ENCODE measurements around the gene ATOH8.

ATOH8 gene, protein sequence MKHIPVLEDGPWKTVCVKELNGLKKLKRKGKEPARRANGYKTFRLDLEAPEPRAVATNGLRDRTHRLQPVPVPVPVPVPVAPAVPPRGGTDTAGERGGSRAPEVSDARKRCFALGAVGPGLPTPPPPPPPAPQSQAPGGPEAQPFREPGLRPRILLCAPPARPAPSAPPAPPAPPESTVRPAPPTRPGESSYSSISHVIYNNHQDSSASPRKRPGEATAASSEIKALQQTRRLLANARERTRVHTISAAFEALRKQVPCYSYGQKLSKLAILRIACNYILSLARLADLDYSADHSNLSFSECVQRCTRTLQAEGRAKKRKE

DNA sequence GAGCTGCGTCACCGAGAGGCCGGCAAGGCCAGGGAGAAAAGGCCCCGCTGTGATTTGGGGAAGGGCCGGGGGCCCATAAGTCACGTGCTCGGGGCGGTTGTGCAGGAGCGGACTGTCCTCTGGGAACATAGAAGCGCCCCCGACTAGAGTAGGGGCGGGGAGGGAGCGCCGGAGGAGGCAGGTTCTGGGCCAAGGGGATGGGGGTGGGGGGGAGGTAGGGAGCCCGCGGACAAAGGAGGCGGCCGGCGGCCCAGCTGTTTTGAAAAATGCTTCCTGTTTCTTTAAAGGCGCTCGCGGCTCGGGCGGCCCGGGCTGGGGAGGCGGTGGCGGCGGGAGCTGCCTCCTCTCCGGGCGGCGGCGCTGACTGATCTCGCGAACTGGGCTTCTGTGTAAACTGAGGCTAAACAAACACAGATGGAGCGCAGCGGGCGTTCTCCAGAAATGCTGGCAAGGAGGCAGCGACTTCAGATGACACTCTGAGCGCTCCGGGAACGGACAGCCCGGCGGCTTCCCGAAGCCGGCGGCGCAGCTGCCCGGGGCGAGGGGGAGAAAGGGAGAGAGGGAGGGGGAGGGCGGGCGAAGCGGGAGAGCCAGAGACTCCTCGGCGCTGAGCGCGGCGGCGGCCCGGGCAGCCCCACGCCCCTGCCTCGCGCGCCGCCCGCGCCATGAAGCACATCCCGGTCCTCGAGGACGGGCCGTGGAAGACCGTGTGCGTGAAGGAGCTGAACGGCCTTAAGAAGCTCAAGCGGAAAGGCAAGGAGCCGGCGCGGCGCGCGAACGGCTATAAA is at the start of gene ATOH8:
Gene ATOH8 (plus strand): TSS at position 467 of the 788 bp plus-strand sequence. CDS start 199 bp downstream, at position 666.
- peaks cover 4% of the 10 kb centered on the region; the same call in 1 of the 2 replicates for H3K4me1 ChIP-seq (ENCODE audit: insufficient read depth, low read length)
- peak within 1 kb of the TSS; percentile 82 for H3K4me3 ChIP-seq (ENCODE audit: low read length)
- no peaks in the 10 kb centered on the region for H3K9me3 ChIP-seq (ENCODE audit: insufficient read depth, low read depth, low read length)
- H3K36me3 ChIP-seq (ENCODE audit: insufficient read depth, low read depth, low read length) = no peaks in the 10 kb centered on the region
- no peak within 1 kb of the TSS for H3K27ac ChIP-seq (ENCODE audit: low read length)
- H3K27me3 ChIP-seq (ENCODE audit: insufficient read depth, low read length) = peaks cover 85% of the 10 kb centered on the region
- H3K9ac ChIP-seq (ENCODE audit: low read depth, low read length) = peak within 1 kb of the TSS; percentile 53; the same call in 1 of the 2 replicates

DNA sequence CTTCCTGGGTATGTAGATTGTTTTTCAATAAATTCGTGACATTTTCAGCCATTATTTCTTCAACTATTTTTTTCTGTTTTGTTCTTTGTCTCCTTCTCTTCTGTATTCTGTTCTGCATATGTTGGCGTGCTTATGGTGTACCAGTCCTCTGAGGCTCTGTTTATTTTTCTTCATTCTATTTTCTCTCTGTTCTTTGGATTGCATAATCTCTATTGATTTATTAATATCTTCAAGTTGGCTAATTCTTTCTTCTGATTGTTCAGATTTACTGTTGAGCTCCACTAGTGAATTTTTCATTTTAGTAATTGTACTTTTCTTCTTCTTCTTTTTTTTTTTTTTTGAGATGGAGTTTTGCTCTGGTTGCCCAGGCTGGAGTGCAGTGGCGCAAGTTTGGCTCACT is 49.8 kb upstream of the ATOH8 start:
- H3K9ac ChIP-seq (ENCODE audit: low read depth, low read length) = no peak overlapping the region
- H3K4me1 ChIP-seq (ENCODE audit: insufficient read depth, low read length) = peaks cover 17% of the 10 kb centered on the region
- H3K27me3 ChIP-seq (ENCODE audit: insufficient read depth, low read length) = peaks cover 9% of the 10 kb centered on the region
- no peaks in the 10 kb centered on the region for H3K36me3 ChIP-seq (ENCODE audit: insufficient read depth, low read depth, low read length)
- H3K27ac ChIP-seq (ENCODE audit: low read length) = no peak overlapping the region
- no peaks in the 10 kb centered on the region for H3K9me3 ChIP-seq (ENCODE audit: insufficient read depth, low read depth, low read length)
- no peak overlapping the region for H3K4me3 ChIP-seq (ENCODE audit: low read length)

DNA sequence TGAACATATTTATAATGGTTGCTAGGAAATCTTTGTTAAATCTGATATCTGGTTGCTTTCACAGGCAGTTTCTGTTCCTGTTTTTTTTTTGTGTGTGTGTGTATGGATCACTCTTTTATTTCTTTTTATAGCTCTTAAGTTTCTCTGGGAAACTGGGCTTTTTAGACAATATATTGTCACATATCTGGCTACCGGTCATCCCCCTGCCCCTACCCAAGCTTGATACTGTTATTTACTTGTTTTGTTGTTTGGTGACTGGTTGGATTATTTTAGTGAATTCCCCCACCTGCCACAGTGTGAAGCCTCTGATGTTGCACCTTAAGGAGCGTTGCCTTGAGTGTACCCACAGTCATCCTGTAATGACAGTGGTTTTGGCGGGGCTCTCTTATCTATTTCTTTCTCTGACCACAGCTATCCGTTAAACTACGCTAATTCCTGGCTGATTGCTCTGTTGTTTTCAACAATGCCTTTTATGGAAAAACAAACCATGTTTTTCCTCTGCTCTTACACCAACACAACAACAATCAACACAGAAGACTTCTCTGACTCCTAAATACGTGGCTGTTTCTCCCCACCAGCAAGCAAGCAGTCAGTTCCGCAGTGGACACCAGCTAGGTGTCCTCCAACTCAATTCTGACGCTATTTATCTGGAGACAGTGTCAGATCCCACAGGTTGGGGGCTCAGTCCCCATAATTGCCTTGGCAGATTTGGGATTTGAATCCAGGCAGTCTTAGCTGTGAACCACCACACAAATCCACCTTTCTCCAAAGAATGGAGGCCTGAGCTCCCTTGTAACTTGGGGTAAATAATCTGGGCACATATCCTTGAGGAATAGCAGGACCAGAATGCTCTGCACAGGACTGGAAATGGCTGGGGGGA is 48.8 kb upstream of the ATOH8 start:
- no peak overlapping the region for H3K4me3 ChIP-seq (ENCODE audit: low read length)
- H3K4me1 ChIP-seq (ENCODE audit: insufficient read depth, low read length) = peaks cover 17% of the 10 kb centered on the region
- H3K9ac ChIP-seq (ENCODE audit: low read depth, low read length) = no peak overlapping the region
- no peaks in the 10 kb centered on the region for H3K36me3 ChIP-seq (ENCODE audit: insufficient read depth, low read depth, low read length)
- no peaks in the 10 kb centered on the region for H3K9me3 ChIP-seq (ENCODE audit: insufficient read depth, low read depth, low read length)
- H3K27me3 ChIP-seq (ENCODE audit: insufficient read depth, low read length) = peaks cover 9% of the 10 kb centered on the region
- H3K27ac ChIP-seq (ENCODE audit: low read length) = no peak overlapping the region

DNA sequence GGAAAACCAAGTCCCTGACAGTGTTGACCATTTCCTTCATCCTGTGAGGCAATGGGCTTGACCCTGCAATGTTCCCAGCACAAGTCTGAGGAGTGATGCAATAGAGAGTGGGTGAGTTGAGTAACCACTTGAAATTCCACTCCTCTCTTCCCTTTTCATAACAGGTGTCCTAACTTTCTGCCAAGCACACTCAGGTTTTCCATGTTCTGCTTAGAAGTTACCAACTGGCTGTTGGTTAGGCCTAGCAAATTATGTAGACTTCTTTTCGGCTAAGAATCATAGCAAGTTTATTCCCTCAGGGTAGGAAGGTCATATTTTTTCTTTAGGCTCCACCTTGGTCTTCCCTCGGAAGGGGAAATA is 48.1 kb upstream of the ATOH8 start:
- H3K36me3 ChIP-seq (ENCODE audit: insufficient read depth, low read depth, low read length) = no peaks in the 10 kb centered on the region
- no peak overlapping the region for H3K4me3 ChIP-seq (ENCODE audit: low read length)
- H3K4me1 ChIP-seq (ENCODE audit: insufficient read depth, low read length) = peaks cover 17% of the 10 kb centered on the region
- H3K9ac ChIP-seq (ENCODE audit: low read depth, low read length) = no peak overlapping the region
- no peak overlapping the region for H3K27ac ChIP-seq (ENCODE audit: low read length)
- H3K9me3 ChIP-seq (ENCODE audit: insufficient read depth, low read depth, low read length) = no peaks in the 10 kb centered on the region
- peaks cover 9% of the 10 kb centered on the region for H3K27me3 ChIP-seq (ENCODE audit: insufficient read depth, low read length)

DNA sequence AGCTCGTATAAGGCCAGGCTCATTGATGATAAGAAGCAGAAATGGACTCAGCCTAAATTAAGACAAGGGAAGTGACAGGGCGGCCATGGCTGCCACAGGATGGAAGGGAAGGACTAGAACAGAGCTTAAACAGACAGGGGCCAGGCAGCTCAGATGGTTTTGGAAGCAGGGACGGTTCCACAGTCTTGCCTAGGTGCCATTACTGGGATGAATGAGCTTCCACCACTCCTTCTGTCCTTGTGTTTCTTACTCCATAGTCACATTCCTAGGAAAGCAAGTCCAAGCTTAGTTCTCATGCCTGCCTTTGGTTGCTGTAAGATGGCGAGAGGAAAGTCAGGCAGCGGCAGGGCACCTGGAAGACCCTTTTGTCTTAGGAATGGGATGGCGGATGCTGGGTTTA is 47.7 kb upstream of the ATOH8 start:
- peaks cover 14% of the 10 kb centered on the region for H3K4me1 ChIP-seq (ENCODE audit: insufficient read depth, low read length)
- no peak overlapping the region for H3K27ac ChIP-seq (ENCODE audit: low read length)
- H3K36me3 ChIP-seq (ENCODE audit: insufficient read depth, low read depth, low read length) = no peaks in the 10 kb centered on the region
- H3K9ac ChIP-seq (ENCODE audit: low read depth, low read length) = no peak overlapping the region
- peaks cover 9% of the 10 kb centered on the region for H3K27me3 ChIP-seq (ENCODE audit: insufficient read depth, low read length)
- H3K9me3 ChIP-seq (ENCODE audit: insufficient read depth, low read depth, low read length) = no peaks in the 10 kb centered on the region
- no peak overlapping the region for H3K4me3 ChIP-seq (ENCODE audit: low read length)

DNA sequence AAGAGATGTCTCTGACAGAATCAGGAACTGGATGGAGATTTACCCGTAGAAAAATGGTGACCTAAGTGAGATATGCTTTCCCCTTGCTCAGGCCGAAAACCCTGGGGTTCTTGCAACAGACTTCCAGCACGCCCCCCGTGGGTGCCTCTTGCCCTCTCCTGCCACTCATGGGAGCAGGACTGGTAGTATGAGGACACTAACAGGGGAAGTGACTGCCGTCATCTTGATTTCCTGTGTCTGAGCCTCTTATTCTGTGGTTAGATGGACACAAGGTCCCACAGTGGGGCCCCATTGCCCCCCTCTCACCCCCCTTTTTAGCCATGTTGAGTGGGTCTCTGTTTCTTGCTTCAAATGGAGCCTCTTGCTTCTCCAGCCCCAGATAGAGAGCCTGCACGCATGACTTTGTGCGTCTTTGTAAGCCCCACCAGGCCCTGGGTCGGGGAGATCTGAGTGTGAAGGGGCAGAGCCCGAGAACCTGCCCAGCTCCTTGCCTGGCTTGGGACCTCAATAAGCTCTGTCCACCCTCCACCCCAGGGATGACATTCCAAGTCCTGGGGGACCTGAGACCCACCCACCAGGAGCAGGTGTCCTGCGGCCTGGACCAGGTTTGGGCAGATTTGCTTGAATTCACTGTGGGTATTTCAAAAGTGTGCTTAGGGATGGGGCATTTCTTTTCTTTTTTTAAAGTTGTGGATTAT is 47.0 kb upstream of the ATOH8 start:
- Histone ChIP-seq H3K9me3 (ENCODE audit: insufficient read depth, low read depth, low read length) (no peaks in the 10 kb centered on the region), H3K27ac (ENCODE audit: low read length) (no peak overlapping the region), H3K4me3 (ENCODE audit: low read length) (no peak overlapping the region), H3K27me3 (ENCODE audit: insufficient read depth, low read length) (peaks cover 9% of the 10 kb centered on the region), H3K36me3 (ENCODE audit: insufficient read depth, low read depth, low read length) (no peaks in the 10 kb centered on the region), H3K9ac (ENCODE audit: low read depth, low read length) (no peak overlapping the region), H3K4me1 (ENCODE audit: insufficient read depth, low read length) (peaks cover 12% of the 10 kb centered on the region)

DNA sequence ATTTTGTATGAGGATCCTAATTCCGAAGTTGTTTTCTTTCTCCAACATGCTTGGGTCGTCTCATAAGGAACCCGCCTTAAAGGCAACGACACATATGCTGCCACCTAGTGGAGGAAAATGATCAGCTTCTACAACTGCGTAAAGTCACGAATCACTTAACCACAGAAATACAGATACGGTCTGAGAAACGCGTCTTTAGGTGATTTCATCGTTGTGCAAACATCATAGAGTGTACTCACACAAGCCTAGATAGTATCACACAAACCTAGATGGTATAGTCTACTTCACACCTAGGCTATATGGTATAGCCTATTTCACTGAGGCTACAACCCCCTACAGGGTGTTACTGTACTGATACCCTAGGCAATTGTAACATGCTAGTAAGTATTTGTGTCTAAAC is 46.5 kb upstream of the ATOH8 start:
- Histone ChIP-seq H3K4me1 (ENCODE audit: insufficient read depth, low read length) (peaks cover 7% of the 10 kb centered on the region), H3K27ac (ENCODE audit: low read length) (no peak overlapping the region), H3K36me3 (ENCODE audit: insufficient read depth, low read depth, low read length) (no peaks in the 10 kb centered on the region), H3K27me3 (ENCODE audit: insufficient read depth, low read length) (peaks cover 9% of the 10 kb centered on the region), H3K4me3 (ENCODE audit: low read length) (no peak overlapping the region), H3K9me3 (ENCODE audit: insufficient read depth, low read depth, low read length) (no peaks in the 10 kb centered on the region), H3K9ac (ENCODE audit: low read depth, low read length) (no peak overlapping the region)

DNA sequence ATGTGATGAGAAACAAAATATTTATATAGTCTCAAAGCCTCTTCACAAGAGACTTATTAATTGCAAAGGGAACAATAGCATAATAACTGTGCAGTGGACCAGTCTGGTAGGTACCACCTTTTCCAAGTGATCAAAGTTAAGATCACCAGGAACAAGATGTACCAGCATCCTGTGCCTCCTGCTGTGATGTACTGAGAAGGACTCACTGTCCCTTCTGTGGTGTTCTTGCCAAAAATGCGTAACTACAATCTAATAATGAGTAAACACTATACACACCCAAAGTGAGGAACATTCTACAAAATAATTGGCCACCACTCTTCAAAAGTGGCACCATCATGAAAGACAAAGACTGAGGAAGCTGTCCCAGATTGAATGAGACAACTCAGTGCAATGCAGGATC is 45.1 kb upstream of the ATOH8 start:
- Histone ChIP-seq H3K4me1 (ENCODE audit: insufficient read depth, low read length) (no peaks in the 10 kb centered on the region; the same call in 1 of the 2 replicates), H3K36me3 (ENCODE audit: insufficient read depth, low read depth, low read length) (no peaks in the 10 kb centered on the region), H3K27me3 (ENCODE audit: insufficient read depth, low read length) (peaks cover 9% of the 10 kb centered on the region), H3K27ac (ENCODE audit: low read length) (no peak overlapping the region), H3K9me3 (ENCODE audit: insufficient read depth, low read depth, low read length) (no peaks in the 10 kb centered on the region), H3K9ac (ENCODE audit: low read depth, low read length) (no peak overlapping the region), H3K4me3 (ENCODE audit: low read length) (no peak overlapping the region)

DNA sequence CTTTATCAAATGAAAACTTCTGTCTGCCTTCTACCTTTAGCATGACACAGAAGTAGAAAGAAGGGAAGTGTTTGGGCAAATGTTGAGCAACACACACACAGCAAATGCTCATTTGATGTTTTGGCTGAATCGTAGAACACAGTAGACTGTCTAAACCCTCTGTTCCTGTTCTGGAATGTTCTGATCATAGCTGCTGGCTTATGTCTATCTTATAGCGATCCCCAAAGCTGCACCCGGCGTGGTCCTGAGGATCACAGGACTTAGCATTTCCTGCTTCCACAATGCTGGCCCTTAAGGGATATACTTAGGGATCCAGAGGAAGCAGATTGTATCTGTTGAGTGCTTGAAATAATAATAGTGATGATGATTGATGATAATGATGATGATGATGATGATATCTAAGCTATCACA is 44.4 kb upstream of the ATOH8 start:
- H3K27ac ChIP-seq (ENCODE audit: low read length) = no peak overlapping the region
- H3K27me3 ChIP-seq (ENCODE audit: insufficient read depth, low read length) = peaks cover 9% of the 10 kb centered on the region
- H3K4me1 ChIP-seq (ENCODE audit: insufficient read depth, low read length) = no peaks in the 10 kb centered on the region; the same call in 1 of the 2 replicates

DNA sequence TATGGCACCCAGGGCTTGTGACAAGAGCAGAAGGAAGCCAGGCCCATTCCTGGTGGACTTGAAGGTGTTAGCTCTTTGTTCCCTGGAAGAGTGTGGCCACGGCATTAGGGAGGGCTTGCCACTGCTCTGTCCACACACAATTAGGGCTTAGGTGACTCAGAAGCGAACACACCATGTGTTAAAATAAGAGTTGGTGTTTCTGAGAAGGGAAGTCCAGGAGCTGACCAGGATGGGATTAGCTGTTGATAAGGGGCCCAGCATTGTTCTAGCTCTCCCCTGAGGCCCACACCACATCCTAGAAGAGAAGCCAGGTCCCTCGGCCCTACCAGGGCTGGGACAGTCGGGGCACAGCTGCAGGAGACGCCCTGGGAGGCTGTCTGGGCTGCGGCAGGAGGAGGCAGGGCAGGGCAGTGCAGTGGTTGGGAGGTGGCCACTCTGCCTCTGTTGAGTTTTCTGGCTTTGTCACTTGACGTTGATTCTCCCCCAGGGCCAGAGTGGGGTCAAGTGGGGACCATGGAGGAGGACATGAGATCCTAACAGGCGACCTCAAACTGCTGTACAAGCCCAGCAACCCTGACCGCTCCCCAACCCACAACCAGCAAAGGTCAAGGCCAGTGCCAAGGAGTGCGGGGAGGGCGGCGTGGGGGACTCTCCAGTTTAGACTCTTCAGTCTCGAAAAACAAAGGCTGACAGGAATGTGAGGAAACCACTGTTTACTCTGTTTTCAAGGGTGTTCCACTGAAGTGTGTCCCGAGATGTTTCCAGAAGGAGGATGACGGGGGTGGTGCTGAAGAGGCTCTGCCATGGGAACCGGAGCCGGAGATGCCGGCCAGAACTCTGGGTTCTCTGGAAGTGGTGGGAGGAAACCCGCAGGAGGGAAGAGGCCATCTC is 42.9 kb upstream of the ATOH8 start:
- no peaks in the 10 kb centered on the region for H3K9me3 ChIP-seq (ENCODE audit: insufficient read depth, low read depth, low read length)
- peaks cover 9% of the 10 kb centered on the region for H3K27me3 ChIP-seq (ENCODE audit: insufficient read depth, low read length)
- H3K4me3 ChIP-seq (ENCODE audit: low read length) = no peak overlapping the region
- no peak overlapping the region for H3K27ac ChIP-seq (ENCODE audit: low read length)
- H3K9ac ChIP-seq (ENCODE audit: low read depth, low read length) = no peak overlapping the region
- H3K36me3 ChIP-seq (ENCODE audit: insufficient read depth, low read depth, low read length) = no peaks in the 10 kb centered on the region
- H3K4me1 ChIP-seq (ENCODE audit: insufficient read depth, low read length) = no peaks in the 10 kb centered on the region

More for the DNA sequence above, 44.4 kb upstream of the ATOH8 start:
- no peaks in the 10 kb centered on the region for H3K36me3 ChIP-seq (ENCODE audit: insufficient read depth, low read depth, low read length)
- H3K9me3 ChIP-seq (ENCODE audit: insufficient read depth, low read depth, low read length) = no peaks in the 10 kb centered on the region
- no peak overlapping the region for H3K9ac ChIP-seq (ENCODE audit: low read depth, low read length)
- H3K4me3 ChIP-seq (ENCODE audit: low read length) = no peak overlapping the region
